Stimulated activated CD8-positive, alpha-beta memory T cell treated with anti-CD3 and anti-CD28 coated beads, Interleukin-15, amount 100 ng/mL, for 4 hours (primary cell): Measurements from ENCODE around the gene DDX1.

ENCODE experiments used
- DNase-seq, 2 donors: peaks; one replicate each; pipeline ENCODE4 v3.0.0-alpha.2; 2020; ENCODE audit warnings: low read depth in 2 of 2

The DDX1 gene

GRCh38 chr2:15628899-15629855 lies 37.5 kb downstream of the DDX1 start:
- no peak for DNase-seq

- no peak for DNase-seq
These were observed 38.7 kb downstream of the DDX1 start for GRCh38 chr2:15630121-15630977.

DNA sequence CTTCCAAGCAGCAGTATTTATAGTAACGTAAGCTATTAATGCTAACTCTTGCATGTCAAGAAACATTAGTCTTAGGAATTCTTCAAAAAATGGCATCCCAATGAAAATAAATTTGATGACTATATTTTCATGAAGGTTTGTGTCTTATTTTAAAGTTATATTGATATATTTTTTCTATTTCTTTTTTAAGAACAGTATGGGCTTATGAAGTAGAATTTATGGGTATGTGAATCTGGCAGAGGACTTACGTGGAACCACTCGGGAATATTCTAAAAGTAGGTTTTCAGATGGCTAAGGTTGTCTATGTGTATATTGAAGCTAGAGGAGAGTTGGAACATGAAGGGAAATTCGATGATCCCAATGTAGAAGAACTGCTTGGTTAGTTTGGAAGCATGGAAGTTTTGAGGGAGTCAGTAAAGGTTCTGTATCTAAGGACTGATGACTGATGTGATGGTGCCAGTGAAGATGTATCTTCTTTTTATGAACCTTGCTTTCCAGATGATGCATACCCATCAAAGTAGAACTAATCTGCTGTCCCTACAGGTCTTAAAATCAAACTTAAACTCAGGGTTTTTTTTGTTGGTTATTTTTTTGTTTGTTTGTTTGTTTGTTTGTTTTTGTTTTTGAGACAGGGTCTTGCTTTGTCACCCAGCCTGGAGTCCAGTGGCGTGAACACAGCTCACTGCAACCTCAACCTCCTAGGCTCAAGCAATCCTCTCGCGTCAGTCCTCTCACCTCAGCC lies 39.5 kb downstream of the DDX1 start:
- DNase-seq: no peak

GRCh38 chr2:15631883-15632282 lies 40.2 kb downstream of the DDX1 start:
- no peak for DNase-seq

GRCh38 chr2:15633043-15633970 lies 41.6 kb downstream of the DDX1 start:
- no peak for DNase-seq

- no peak for DNase-seq
These were observed 42.3 kb downstream of the DDX1 start for GRCh38 chr2:15633971-15634346.

- DNase-seq: no peak
These were observed 43.3 kb downstream of the DDX1 start for GRCh38 chr2:15634846-15635490.

GRCh38 chr2:15636972-15637785 lies 45.5 kb downstream of the DDX1 start:
- peak in 1 of 2 donors; percentile 27 for DNase-seq

DNA sequence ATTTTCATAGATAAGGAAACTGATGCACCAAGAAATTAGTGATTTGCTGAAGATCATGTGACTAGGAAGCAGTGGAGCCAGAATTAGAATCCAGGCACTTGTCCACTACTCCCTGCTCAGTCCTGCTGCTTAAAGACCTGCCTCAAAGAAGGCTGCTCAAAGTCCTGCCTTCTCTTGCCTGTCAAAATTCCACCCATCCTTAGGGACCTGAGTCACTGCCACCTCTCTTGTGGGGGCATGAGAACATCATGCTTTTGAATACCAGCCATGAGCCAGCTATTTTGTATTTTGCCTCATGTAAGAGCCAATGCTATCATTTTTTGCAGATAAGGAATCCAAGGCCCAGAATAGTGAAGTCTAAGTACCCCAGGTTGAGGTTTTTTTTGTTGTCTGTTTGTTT lies 47.1 kb downstream of the DDX1 start:
- DNase-seq: no peak

- DNase-seq: no peak
These were observed 47.9 kb downstream of the DDX1 start for GRCh38 chr2:15639323-15640251.

- no peak for DNase-seq
These were observed 48.6 kb downstream of the DDX1 start for GRCh38 chr2:15640261-15640711.

GRCh38 chr2:15640784-15641183 lies 49.1 kb downstream of the DDX1 start:
- no peak for DNase-seq

GRCh38 chr2:15641530-15641982 lies 49.9 kb downstream of the DDX1 start:
- no peak for DNase-seq

GRCh38 chr2:15642011-15642814 lies 50.5 kb downstream of the DDX1 start:
- no peak for DNase-seq

GRCh38 chr2:15642815-15643500 lies 51.3 kb downstream of the DDX1 start:
- DNase-seq: no peak

DNA sequence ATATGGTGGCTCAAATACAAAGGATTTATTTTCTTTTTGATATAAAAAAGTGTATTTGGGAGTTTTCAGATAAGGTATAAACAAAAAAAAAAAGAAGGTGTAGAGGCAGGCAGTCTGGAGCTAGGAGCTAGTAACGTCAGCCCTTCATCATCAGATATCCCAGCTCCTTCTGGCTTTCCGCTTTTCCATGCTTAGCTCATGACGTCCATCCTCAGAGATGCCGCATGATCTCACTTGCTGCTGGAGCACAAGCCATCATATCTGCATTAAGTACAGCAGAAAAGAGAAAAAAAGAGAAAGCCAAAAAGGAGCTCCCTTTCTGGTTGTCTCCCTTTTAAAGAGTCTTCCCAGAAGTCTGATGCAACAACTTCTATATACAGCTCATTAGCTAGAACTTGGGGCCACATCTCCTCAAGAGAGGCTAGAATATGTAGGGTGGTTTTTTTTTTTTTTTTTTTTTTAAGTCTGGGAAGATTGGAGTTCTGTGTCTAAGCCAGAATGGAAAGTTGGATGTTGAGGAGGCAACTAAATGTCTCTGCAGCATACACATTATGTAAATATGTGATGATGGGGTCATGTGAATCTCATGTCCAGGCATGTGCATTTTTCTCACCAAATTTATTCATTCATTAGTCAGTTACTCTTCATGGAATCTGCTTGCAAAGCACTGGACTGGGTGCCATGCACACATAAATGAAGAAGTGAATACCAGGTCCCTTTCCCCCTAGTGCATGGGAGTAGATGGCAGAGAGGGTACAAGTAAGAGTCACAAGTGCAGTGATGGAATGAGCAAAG lies 52.3 kb downstream of the DDX1 start:
- DNase-seq: no peak
